CD8-positive, alpha-beta memory T cell (primary cell): ENCODE measurements around the gene EGFLAM. TPM values are rescaled to one million over a fixed set of nuclear protein-coding genes. Genes with fewer than 3 reads are reported as not detected.

ENCODE experiments used
- CTCF ChIA-PET: fragments of 350-600 bp; sonication (Branson Sonifier 250); formaldehyde crosslinking; loops from one replicate; lab custom pipeline; 2021; ENCODE audit warnings: antibody characterized with exemption; lab: Charles Lee
- POLR2A ChIA-PET: fragments of 350-600 bp; sonication (Branson Sonifier 250); formaldehyde crosslinking; loops from one replicate; lab custom pipeline; 2021; ENCODE audit warnings: antibody characterized with exemption; lab: Charles Lee
- DNase-seq, 5 donors: peaks; one replicate each; pipeline versions ENCODE4 v3.0.0 to v3.0.0-alpha.2; 2020 to 2022; ENCODE audit warnings: mixed read lengths in 1 of 5
- H3K27ac ChIP-seq: one replicate; pipeline ENCODE4 v1.7.0; 2013; ENCODE audit warnings: low read depth, mild to moderate bottlenecking, low read length, moderate library complexity
- H3K27me3 ChIP-seq: 2 replicates; pipeline ENCODE4 v1.7.0; 2013; ENCODE audit warnings: low read length, mild to moderate bottlenecking; ENCODE audit not compliant: insufficient read depth, poor library complexity, severe bottlenecking
- H3K36me3 ChIP-seq: 2 replicates; pipeline ENCODE4 v1.7.0; 2013; ENCODE audit warnings: mild to moderate bottlenecking, low read length, moderate library complexity; ENCODE audit not compliant: insufficient read depth
- H3K4me1 ChIP-seq: 2 replicates; pipeline ENCODE4 v1.7.0; 2013; ENCODE audit warnings: mild to moderate bottlenecking, low read length, moderate library complexity; ENCODE audit not compliant: insufficient read depth
- H3K4me3 ChIP-seq: 2 replicates; pipeline ENCODE4 v1.7.0; 2013; ENCODE audit warnings: mild to moderate bottlenecking, low read length
- H3K9me3 ChIP-seq: 2 replicates; pipeline ENCODE4 v1.7.0; 2013; ENCODE audit warnings: mild to moderate bottlenecking, low read length
- H3K27ac Mint-ChIP-seq, 8 donors: one replicate each; pipeline ENCODE4 v1.8.0; 2020 to 2021; ENCODE audit warnings: mixed read lengths in 8 of 8, mild to moderate bottlenecking in 6 of 8, inconsistent platforms in 3 of 8, moderate library complexity in 3 of 8
- H3K27me3 Mint-ChIP-seq, 2 donors: one replicate each; pipeline ENCODE4 v1.8.0; 2020 to 2021; ENCODE audit warnings: mixed read lengths in 2 of 2, mild to moderate bottlenecking in 1 of 2, moderate library complexity in 1 of 2
- H3K36me3 Mint-ChIP-seq, 3 donors: one replicate each; pipeline ENCODE4 v1.8.0; 2020 to 2021; ENCODE audit warnings: mixed read lengths in 3 of 3, inconsistent platforms in 1 of 3, mild to moderate bottlenecking in 1 of 3
- H3K4me1 Mint-ChIP-seq, 3 donors: one replicate each; pipeline ENCODE4 v1.8.0; 2020 to 2021; ENCODE audit warnings: mixed read lengths in 3 of 3, inconsistent platforms in 1 of 3, mild to moderate bottlenecking in 1 of 3
- H3K4me3 Mint-ChIP-seq, 7 donors: one replicate each; pipeline ENCODE4 v1.8.0; 2020 to 2021; ENCODE audit warnings: mixed read lengths in 7 of 7, mild to moderate bottlenecking in 6 of 7, moderate library complexity in 4 of 7, inconsistent platforms in 2 of 7
- H3K9me3 Mint-ChIP-seq, 5 donors: one replicate each; pipeline ENCODE4 v1.8.0; 2020 to 2022; ENCODE audit warnings: mixed read lengths in 5 of 5, mild to moderate bottlenecking in 3 of 5, moderate library complexity in 2 of 5, inconsistent platforms in 1 of 5
- polyA plus RNA-seq: library from polyadenylated mRNA; unstranded; fragments of 300-500 nt; fragmentation: Illumina TruSeq; gene quantifications from one replicate; pipeline ENCODE4 v1.2.3, GENCODE V29; 2021
- total RNA-seq, 2 experiments: library from RNA; stranded (reverse); gene quantifications; one replicate each; pipeline ENCODE4 v1.2.3, GENCODE V29; 2021

Gene EGFLAM
- total and polyA plus RNA-seq, 3 experiments from 2014 or later: not detected

DNA sequence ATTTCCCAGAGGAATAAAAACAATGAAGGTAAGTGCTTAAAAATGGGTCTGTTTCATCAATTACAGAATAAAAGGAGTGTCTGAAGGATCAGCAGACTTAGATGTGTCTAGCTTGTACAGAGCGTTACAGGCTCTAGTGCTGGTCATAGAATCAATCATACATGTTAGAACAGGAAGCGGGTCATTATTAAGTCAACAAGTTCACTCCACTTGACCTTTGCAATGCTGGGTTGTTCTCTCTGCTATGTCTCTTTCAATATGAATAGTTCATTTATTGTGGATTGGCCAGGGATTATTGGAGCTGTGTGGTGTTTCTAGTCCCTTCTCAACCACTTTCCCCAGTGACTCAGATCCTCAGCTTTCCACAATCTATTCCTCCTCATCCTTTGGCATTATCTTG is 20.7 kb upstream of the EGFLAM start:
- H3K27ac Mint-ChIP-seq: no peak overlapping the region
- CTCF ChIA-PET: no interaction called here

DNA sequence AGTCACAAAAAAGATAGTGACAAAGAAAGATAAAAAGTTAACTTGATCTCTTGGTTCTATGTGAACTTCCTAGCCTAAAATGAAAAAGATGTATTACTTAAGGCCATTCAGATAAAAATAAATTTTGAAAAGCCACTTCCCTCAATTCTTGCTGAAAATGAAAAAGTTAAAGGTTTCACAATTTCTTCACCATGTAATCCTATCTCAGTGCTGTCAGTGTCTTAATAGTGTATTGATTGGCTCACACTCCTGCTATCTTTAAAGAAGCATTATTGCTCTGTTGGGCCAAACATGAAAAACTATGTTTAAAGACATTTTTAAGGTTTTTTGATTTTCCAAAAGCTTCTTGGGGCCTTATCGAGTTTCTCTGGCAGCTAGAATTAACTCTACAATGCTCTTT is 18.1 kb upstream of the EGFLAM start:
- POLR2A ChIA-PET: no interaction called here
- no peak overlapping the region for H3K27ac Mint-ChIP-seq
- CTCF ChIA-PET: no interaction called here
- H3K27me3 ChIP-seq: no peaks in the 10 kb centered on the region
- no peak for DNase-seq
- no peaks in the 10 kb centered on the region for H3K36me3 ChIP-seq
- no peak overlapping the region for H3K4me3 ChIP-seq
- no peak overlapping the region for H3K4me3 Mint-ChIP-seq
- H3K4me1 Mint-ChIP-seq: no peaks in the 10 kb centered on the region
- no peak overlapping the region for H3K27ac ChIP-seq
- H3K4me1 ChIP-seq: no peaks in the 10 kb centered on the region
- H3K9me3 ChIP-seq: no peaks in the 10 kb centered on the region
- H3K9me3 Mint-ChIP-seq: peaks cover 0 to 4% (median 1%) of the 10 kb centered on the region in 5 donors
- no peaks in the 10 kb centered on the region for H3K36me3 Mint-ChIP-seq
- peaks cover 3% of the 10 kb centered on the region in 2 donors for H3K27me3 Mint-ChIP-seq

More for the DNA sequence above, 20.7 kb upstream of the EGFLAM start:
- H3K4me1 Mint-ChIP-seq: no peaks in the 10 kb centered on the region
- Histone ChIP-seq H3K4me1 (no peaks in the 10 kb centered on the region), H3K27ac (no peak overlapping the region), H3K4me3 (no peak overlapping the region), H3K27me3 (no peaks in the 10 kb centered on the region), H3K36me3 (no peaks in the 10 kb centered on the region), H3K9me3 (no peaks in the 10 kb centered on the region)
- H3K4me3 Mint-ChIP-seq: no peak overlapping the region
- no peak for DNase-seq
- H3K27me3 Mint-ChIP-seq: peaks cover 3% of the 10 kb centered on the region in 2 donors
- POLR2A ChIA-PET: no interaction called here
- no peaks in the 10 kb centered on the region for H3K36me3 Mint-ChIP-seq
- peaks cover 0 to 7% (median 2%) of the 10 kb centered on the region in 5 donors for H3K9me3 Mint-ChIP-seq

GRCh38 chr5:38241655-38242054 is 16.7 kb upstream of the EGFLAM start:
- Histone ChIP-seq H3K36me3 (no peaks in the 10 kb centered on the region), H3K27ac (no peak overlapping the region), H3K9me3 (no peaks in the 10 kb centered on the region), H3K27me3 (no peaks in the 10 kb centered on the region), H3K4me1 (no peaks in the 10 kb centered on the region), H3K4me3 (no peak overlapping the region)
- H3K9me3 Mint-ChIP-seq: peaks cover 0 to 2% (median 0%) of the 10 kb centered on the region in 5 donors
- DNase-seq: no peak
- CTCF ChIA-PET: no interaction called here
- POLR2A ChIA-PET: no interaction called here
- H3K36me3 Mint-ChIP-seq: no peaks in the 10 kb centered on the region
- no peak overlapping the region for H3K27ac Mint-ChIP-seq
- H3K4me3 Mint-ChIP-seq: no peak overlapping the region
- peaks cover 3% of the 10 kb centered on the region in 2 donors for H3K27me3 Mint-ChIP-seq
- H3K4me1 Mint-ChIP-seq: no peaks in the 10 kb centered on the region

- Histone ChIP-seq H3K9me3 (no peaks in the 10 kb centered on the region), H3K4me1 (no peaks in the 10 kb centered on the region), H3K4me3 (no peak overlapping the region), H3K36me3 (no peaks in the 10 kb centered on the region), H3K27me3 (no peaks in the 10 kb centered on the region), H3K27ac (no peak overlapping the region)
- Mint-ChIP-seq H3K4me1 (no peaks in the 10 kb centered on the region), H3K27me3 (peaks cover 3% of the 10 kb centered on the region in 2 donors), H3K27ac (no peak overlapping the region), H3K36me3 (no peaks in the 10 kb centered on the region), H3K9me3 (peaks cover 0 to 2% (median 0%) of the 10 kb centered on the region in 5 donors), H3K4me3 (no peak overlapping the region)
- no peak for DNase-seq
- POLR2A ChIA-PET: no interaction called here
- CTCF ChIA-PET: no interaction called here
These were observed 13.1 kb upstream of the EGFLAM start for GRCh38 chr5:38245307-38245706.

- Mint-ChIP-seq H3K36me3 (no peaks in the 10 kb centered on the region), H3K4me1 (no peaks in the 10 kb centered on the region), H3K27me3 (peaks cover 0 to 18% of the 10 kb centered on the region in 2 donors), H3K27ac (no peak overlapping the region), H3K9me3 (peaks cover 0 to 11% (median 6%) of the 10 kb centered on the region in 5 donors), H3K4me3 (no peak overlapping the region)
- Histone ChIP-seq H3K27me3 (no peaks in the 10 kb centered on the region), H3K36me3 (no peaks in the 10 kb centered on the region), H3K27ac (no peak overlapping the region), H3K4me1 (no peaks in the 10 kb centered on the region), H3K4me3 (no peak overlapping the region), H3K9me3 (no peaks in the 10 kb centered on the region)
- DNase-seq: no peak
- CTCF ChIA-PET: no interaction called here
- POLR2A ChIA-PET: no interaction called here
These were observed 9.1 kb upstream of the EGFLAM start for GRCh38 chr5:38249301-38249700.

- H3K4me1 ChIP-seq: no peaks in the 10 kb centered on the region
- ChIA-PET POLR2A (no interaction called here), CTCF (no interaction called here)
- Mint-ChIP-seq H3K9me3 (peaks cover 0 to 11% (median 6%) of the 10 kb centered on the region in 5 donors), H3K27ac (no peak overlapping the region), H3K27me3 (peaks cover 0 to 21% of the 10 kb centered on the region in 2 donors), H3K4me1 (no peaks in the 10 kb centered on the region), H3K36me3 (no peaks in the 10 kb centered on the region), H3K4me3 (no peak overlapping the region)
- no peaks in the 10 kb centered on the region for H3K9me3 ChIP-seq
- H3K27me3 ChIP-seq: no peaks in the 10 kb centered on the region
- H3K27ac ChIP-seq: no peak overlapping the region
- no peak overlapping the region for H3K4me3 ChIP-seq
- H3K36me3 ChIP-seq: no peaks in the 10 kb centered on the region
- no peak for DNase-seq
These were observed 8.5 kb upstream of the EGFLAM start for GRCh38 chr5:38249812-38250211.

- Mint-ChIP-seq H3K27ac (no peak overlapping the region), H3K4me3 (no peak overlapping the region), H3K36me3 (no peaks in the 10 kb centered on the region), H3K4me1 (no peaks in the 10 kb centered on the region), H3K9me3 (peaks cover 0 to 10% (median 6%) of the 10 kb centered on the region in 5 donors), H3K27me3 (peaks cover 5 to 30% of the 10 kb centered on the region in 2 donors)
- Histone ChIP-seq H3K36me3 (no peaks in the 10 kb centered on the region), H3K4me3 (no peak overlapping the region), H3K27me3 (no peaks in the 10 kb centered on the region), H3K27ac (no peak overlapping the region), H3K9me3 (no peaks in the 10 kb centered on the region), H3K4me1 (no peaks in the 10 kb centered on the region)
- POLR2A ChIA-PET: no interaction called here
- no peak for DNase-seq
- CTCF ChIA-PET: no interaction called here
These were observed 7.5 kb upstream of the EGFLAM start for GRCh38 chr5:38250763-38251448.

GRCh38 chr5:38253759-38254158 is 4.6 kb upstream of the EGFLAM start:
- Histone ChIP-seq H3K27ac (no peak overlapping the region), H3K36me3 (no peaks in the 10 kb centered on the region), H3K4me3 (no peak overlapping the region), H3K27me3 (peaks cover 5% of the 10 kb centered on the region), H3K9me3 (no peaks in the 10 kb centered on the region), H3K4me1 (no peaks in the 10 kb centered on the region)
- DNase-seq: no peak
- peaks cover 2 to 10% (median 6%) of the 10 kb centered on the region in 5 donors for H3K9me3 Mint-ChIP-seq
- ChIA-PET CTCF (no interaction called here), POLR2A (no interaction called here)
- peaks cover under 1 to 3% (median 3%) of the 10 kb centered on the region in 3 donors for H3K4me1 Mint-ChIP-seq
- H3K4me3 Mint-ChIP-seq: no peak overlapping the region
- H3K36me3 Mint-ChIP-seq: no peaks in the 10 kb centered on the region
- H3K27ac Mint-ChIP-seq: no peak overlapping the region
- H3K27me3 Mint-ChIP-seq: peaks cover 20 to 50% of the 10 kb centered on the region in 2 donors
